Neural progenitor cell (in vitro differentiated cells): Measurements from ENCODE around the gene NPHP1. TPM values are rescaled to one million over a fixed set of nuclear protein-coding genes. Genes with fewer than 3 reads are reported as not detected.

Experiments used
- DNase-seq: peaks from one replicate; pipeline ENCODE4 v3.0.0-alpha.2; 2016; ENCODE audit warnings: low spot score
- H2AFZ ChIP-seq: fragments of 200-600 bp; sonication (generic); replicated peaks from 2 replicates; pipeline ENCODE4 v1.6.1; 2016; ENCODE audit warnings: antibody characterized with exemption
- H3F3A ChIP-seq: fragments of 200-600 bp; sonication (generic); 2 replicates; pipeline ENCODE4 v1.6.1; 2016; ENCODE audit warnings: antibody characterized with exemption, low read depth
- H3K27ac ChIP-seq: fragments of 200-600 bp; sonication (generic); 2 replicates; pipeline ENCODE4 v1.5.1; 2016; ENCODE audit warnings: mild to moderate bottlenecking
- H3K27me3 ChIP-seq: fragments of 200-600 bp; sonication (generic); 2 replicates; pipeline ENCODE4 v1.6.1; 2016; ENCODE audit warnings: mild to moderate bottlenecking, moderate library complexity
- H3K36me3 ChIP-seq: fragments of 200-600 bp; sonication (generic); 2 replicates; pipeline ENCODE4 v1.5.1; 2016
- H3K4me1 ChIP-seq: fragments of 200-600 bp; sonication (generic); 2 replicates; pipeline ENCODE4 v1.6.1; 2016; ENCODE audit warnings: mixed run types
- H3K4me2 ChIP-seq: fragments of 200-600 bp; sonication (generic); 2 replicates; pipeline ENCODE4 v1.6.1; 2016
- H3K4me3 ChIP-seq: fragments of 200-600 bp; sonication (generic); 2 replicates; pipeline ENCODE4 v1.5.1; 2016
- H3K79me2 ChIP-seq: fragments of 200-600 bp; sonication (generic); 2 replicates; pipeline ENCODE4 v1.6.1; 2016; ENCODE audit warnings: low read depth
- H3K9ac ChIP-seq: fragments of 200-600 bp; sonication (generic); 2 replicates; pipeline ENCODE4 v1.6.1; 2016
- H3K9me3 ChIP-seq: fragments of 200-600 bp; sonication (generic); 2 replicates; pipeline ENCODE4 v1.5.1; 2016; ENCODE audit warnings: low read depth
- H4K20me1 ChIP-seq: fragments of 200-600 bp; sonication (generic); 2 replicates; pipeline ENCODE4 v1.6.1; 2016; ENCODE audit warnings: low read depth
- H3K27ac Mint-ChIP-seq: 3 replicates; pipeline ENCODE4 v1.8.0; 2021; ENCODE audit warnings: mixed read lengths
- H3K27me3 Mint-ChIP-seq: 2 replicates; pipeline ENCODE4 v1.8.0; 2022; ENCODE audit warnings: low read depth, mild to moderate bottlenecking, inconsistent platforms, moderate library complexity, mixed read lengths; ENCODE audit not compliant: insufficient read depth
- H3K36me3 Mint-ChIP-seq: 3 replicates; pipeline ENCODE4 v1.8.0; 2021; ENCODE audit warnings: mixed read lengths
- H3K4me1 Mint-ChIP-seq: 3 replicates; pipeline ENCODE4 v1.8.0; 2021; ENCODE audit warnings: mixed read lengths
- H3K4me3 Mint-ChIP-seq: 3 replicates; pipeline ENCODE4 v1.8.0; 2021; ENCODE audit warnings: mild to moderate bottlenecking, moderate library complexity, mixed read lengths
- H3K9me3 Mint-ChIP-seq: 3 replicates; pipeline ENCODE4 v1.8.0; 2020; ENCODE audit warnings: mixed read lengths
- EZH2 ChIP-seq: fragments of 200-600 bp; sonication (generic); IDR thresholded peaks from 2 replicates; pipeline ENCODE4 v1.6.1; 2017; ENCODE audit warnings: antibody characterized with exemption, mild to moderate bottlenecking, moderate library complexity
- EZH2phosphoT487 ChIP-seq: fragments of 200-600 bp; sonication (generic); IDR thresholded peaks from 2 replicates; pipeline ENCODE4 v1.6.1; 2017; ENCODE audit warnings: antibody characterized with exemption
- total RNA-seq: library from RNA; depleted of rRNA; stranded (reverse); fragments of >200 nt; gene quantifications from 2 replicates; pipeline ENCODE4 v1.2.3, GENCODE V29; 2015; ENCODE audit warnings: low replicate concordance
- TF ChIP-seq, protein P1 (sequence below): fragments of 200-600 bp; sonication (generic); IDR thresholded peaks from 2 replicates; pipeline ENCODE4 v1.5.1; 2017; ENCODE audit warnings: antibody characterized with exemption, mild to moderate bottlenecking

NPHP1 gene
- total RNA-seq, 1 donor from 2014 or later = 8.1 TPM

DNA sequence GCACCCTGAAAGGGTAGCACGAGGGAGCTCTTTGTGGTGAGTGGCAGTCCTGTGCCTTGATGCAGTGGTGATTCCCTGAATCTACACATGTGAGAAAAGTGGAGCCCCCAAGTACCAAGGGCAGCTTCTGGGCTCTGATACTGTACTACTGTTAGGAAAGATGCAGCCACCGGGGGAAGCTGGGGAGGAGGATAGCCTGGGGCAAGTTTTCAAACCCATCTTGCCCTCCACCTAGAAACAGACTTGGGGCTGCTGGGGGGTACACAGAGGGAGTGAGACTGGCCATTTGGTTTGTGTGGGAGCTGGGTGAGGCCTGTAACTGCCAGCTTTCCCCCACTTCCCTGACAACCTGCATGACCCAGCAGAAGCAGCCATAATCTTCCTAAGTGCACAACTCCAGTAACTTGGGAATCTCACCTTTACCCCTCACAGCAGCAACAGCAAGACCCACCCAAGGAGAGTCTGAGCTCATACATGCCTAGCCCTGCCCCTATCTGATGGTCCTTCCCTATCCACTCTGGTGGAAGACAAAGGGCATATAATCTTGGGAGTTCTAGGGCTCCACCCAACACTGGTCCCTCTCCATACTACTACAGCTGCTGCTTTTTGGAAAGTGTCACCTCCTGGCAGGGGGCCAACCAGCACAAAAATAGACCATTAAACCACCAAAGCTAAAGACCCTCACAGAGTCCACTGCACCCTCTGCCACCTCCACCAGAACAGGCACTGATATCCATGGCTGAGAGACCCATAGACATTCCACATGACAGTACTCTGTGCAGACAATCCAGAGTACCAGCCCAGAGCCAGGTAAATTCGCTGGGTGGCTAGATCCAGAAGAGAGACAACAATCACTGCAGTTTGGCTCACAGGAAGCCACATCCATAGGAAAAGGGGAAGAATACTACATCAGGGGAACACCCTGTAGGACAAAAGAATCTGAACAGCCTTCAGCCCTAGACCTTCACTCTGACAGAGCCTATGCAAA, 97.4 kb downstream of the NPHP1 start:
- H3K4me2 ChIP-seq = no peak overlapping the region
- H3K79me2 ChIP-seq = no peaks in the 10 kb centered on the region
- H3K36me3 ChIP-seq = no peaks in the 10 kb centered on the region
- no peaks in the 10 kb centered on the region for H3K9me3 ChIP-seq
- H3K4me3 Mint-ChIP-seq = no peak overlapping the region
- H3K27me3 Mint-ChIP-seq = peaks cover 7% of the 10 kb centered on the region
- H3K27me3 ChIP-seq = no peaks in the 10 kb centered on the region
- H3F3A ChIP-seq = no peaks in the 10 kb centered on the region
- H3K36me3 Mint-ChIP-seq = no peaks in the 10 kb centered on the region
- no peaks in the 10 kb centered on the region for H4K20me1 ChIP-seq
- no peak overlapping the region for H3K4me3 ChIP-seq
- no peak for DNase-seq
- peaks cover 2% of the 10 kb centered on the region for H3K4me1 Mint-ChIP-seq
- no peak overlapping the region for H3K9ac ChIP-seq
- H3K9me3 Mint-ChIP-seq = peaks cover 8% of the 10 kb centered on the region
- no peak overlapping the region for H3K27ac Mint-ChIP-seq
- no peak overlapping the region for H2AFZ ChIP-seq
- no peak overlapping the region for H3K27ac ChIP-seq
- TF ChIP-seq, protein P1, sequence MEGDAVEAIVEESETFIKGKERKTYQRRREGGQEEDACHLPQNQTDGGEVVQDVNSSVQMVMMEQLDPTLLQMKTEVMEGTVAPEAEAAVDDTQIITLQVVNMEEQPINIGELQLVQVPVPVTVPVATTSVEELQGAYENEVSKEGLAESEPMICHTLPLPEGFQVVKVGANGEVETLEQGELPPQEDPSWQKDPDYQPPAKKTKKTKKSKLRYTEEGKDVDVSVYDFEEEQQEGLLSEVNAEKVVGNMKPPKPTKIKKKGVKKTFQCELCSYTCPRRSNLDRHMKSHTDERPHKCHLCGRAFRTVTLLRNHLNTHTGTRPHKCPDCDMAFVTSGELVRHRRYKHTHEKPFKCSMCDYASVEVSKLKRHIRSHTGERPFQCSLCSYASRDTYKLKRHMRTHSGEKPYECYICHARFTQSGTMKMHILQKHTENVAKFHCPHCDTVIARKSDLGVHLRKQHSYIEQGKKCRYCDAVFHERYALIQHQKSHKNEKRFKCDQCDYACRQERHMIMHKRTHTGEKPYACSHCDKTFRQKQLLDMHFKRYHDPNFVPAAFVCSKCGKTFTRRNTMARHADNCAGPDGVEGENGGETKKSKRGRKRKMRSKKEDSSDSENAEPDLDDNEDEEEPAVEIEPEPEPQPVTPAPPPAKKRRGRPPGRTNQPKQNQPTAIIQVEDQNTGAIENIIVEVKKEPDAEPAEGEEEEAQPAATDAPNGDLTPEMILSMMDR = no peak
- no peak for TF ChIP-seq EZH2
- TF ChIP-seq EZH2phosphoT487 = no peak
- no peaks in the 10 kb centered on the region for H3K4me1 ChIP-seq

DNA sequence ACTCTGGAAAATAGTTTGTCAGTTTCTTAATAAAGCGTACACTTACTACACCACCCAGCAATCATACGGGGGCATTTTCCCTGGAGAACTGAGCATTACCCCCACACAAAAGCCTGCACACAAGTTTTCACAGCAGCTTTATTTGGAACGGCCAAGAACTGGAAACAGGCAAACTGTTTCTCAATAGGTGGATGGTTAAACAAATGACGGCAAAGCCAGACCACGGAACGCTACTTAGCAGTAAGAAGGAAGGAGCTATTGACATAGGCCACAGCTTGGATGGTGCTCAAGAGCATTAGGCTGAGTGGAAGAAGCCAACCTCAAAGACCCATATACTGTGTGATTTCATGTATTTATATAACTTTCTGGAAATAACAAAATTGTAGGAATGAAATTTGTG, 98.2 kb downstream of the NPHP1 start:
- no peak overlapping the region for H3K4me3 Mint-ChIP-seq
- Histone ChIP-seq H3K9me3 (no peaks in the 10 kb centered on the region), H3K4me3 (no peak overlapping the region), H3K36me3 (no peaks in the 10 kb centered on the region), H3F3A (no peaks in the 10 kb centered on the region), H3K79me2 (no peaks in the 10 kb centered on the region), H3K4me2 (no peak overlapping the region), H3K27me3 (no peaks in the 10 kb centered on the region), H4K20me1 (no peaks in the 10 kb centered on the region), H3K27ac (no peak overlapping the region), H3K9ac (no peak overlapping the region), H2AFZ (no peak overlapping the region), H3K4me1 (no peaks in the 10 kb centered on the region)
- H3K4me1 Mint-ChIP-seq = peaks cover 2% of the 10 kb centered on the region
- H3K36me3 Mint-ChIP-seq = no peaks in the 10 kb centered on the region
- TF ChIP-seq, protein P1 = no peak
- TF ChIP-seq EZH2 (no peak), EZH2phosphoT487 (no peak)
- no peak for DNase-seq
- peaks cover 7% of the 10 kb centered on the region for H3K27me3 Mint-ChIP-seq
- peaks cover 7% of the 10 kb centered on the region for H3K9me3 Mint-ChIP-seq
- no peak overlapping the region for H3K27ac Mint-ChIP-seq

DNA sequence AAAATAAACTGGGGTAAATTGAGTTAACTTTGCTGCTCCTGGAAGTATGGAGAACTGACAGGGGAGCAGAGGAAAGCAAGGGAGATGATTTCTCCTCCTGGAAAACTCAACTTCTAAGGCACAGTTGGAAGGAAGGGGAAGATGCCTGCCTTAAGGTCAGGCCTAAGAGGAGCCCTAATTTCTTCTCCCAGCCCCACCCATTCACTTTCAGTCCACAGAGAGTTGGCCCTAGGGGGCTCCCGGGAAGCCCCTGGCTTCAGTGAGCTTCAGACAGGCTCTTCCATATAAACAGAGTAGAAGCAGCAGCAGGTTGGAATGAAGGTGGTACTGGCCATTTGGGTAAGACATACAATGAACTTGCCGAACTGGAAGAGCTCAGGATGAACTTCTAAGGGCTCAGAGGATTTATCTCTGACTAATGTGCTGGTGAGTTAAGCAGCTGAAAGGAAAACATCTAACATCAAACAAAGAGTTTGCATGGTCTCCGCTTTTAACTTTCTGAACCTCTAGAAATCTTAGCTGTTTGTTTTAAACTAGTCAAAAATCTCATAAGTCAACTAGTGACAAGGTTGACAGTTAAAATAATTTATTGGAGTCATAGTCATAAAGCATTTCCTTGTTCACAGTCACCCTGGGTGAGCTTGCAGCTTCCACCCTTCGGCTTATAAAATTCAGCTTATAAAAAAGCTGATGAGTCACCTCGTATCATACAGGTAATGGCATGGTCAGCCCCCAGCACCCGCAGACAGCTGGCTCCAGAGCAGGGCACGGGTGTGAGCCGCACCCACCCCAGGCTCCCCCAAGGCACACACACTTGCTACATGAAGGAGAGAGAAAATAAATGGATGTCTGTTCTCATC, 99.0 kb downstream of the NPHP1 start:
- Mint-ChIP-seq H3K4me1 (peaks cover 5% of the 10 kb centered on the region), H3K36me3 (no peaks in the 10 kb centered on the region), H3K9me3 (peaks cover 5% of the 10 kb centered on the region), H3K4me3 (no peak overlapping the region), H3K27me3 (peaks cover 7% of the 10 kb centered on the region), H3K27ac (no peak overlapping the region)
- DNase-seq = no peak
- Histone ChIP-seq H2AFZ (no peak overlapping the region), H4K20me1 (no peaks in the 10 kb centered on the region), H3K79me2 (no peaks in the 10 kb centered on the region), H3K4me1 (no peaks in the 10 kb centered on the region), H3K36me3 (no peaks in the 10 kb centered on the region), H3K27ac (no peak overlapping the region), H3K4me3 (no peak overlapping the region), H3F3A (no peaks in the 10 kb centered on the region), H3K9me3 (no peaks in the 10 kb centered on the region), H3K27me3 (no peaks in the 10 kb centered on the region), H3K4me2 (no peak overlapping the region), H3K9ac (no peak overlapping the region)
- TF ChIP-seq, protein P1 = no peak
- TF ChIP-seq EZH2phosphoT487 (no peak), EZH2 (no peak)
